Heart left ventricle (tissue), 13 donors: ENCODE results near the gene SLX4.

Experiments used
- CTCF ChIP-seq, 12 donors: fragments of 200-600 bp; sonication (generic) in 4 of 12; IDR thresholded peaks; one replicate each; pipeline versions ENCODE4 v1.5.0 to v1.8.0; 2018 to 2022; ENCODE audit warnings: antibody characterized with exemption in 12 of 12, mild to moderate bottlenecking in 5 of 12
- POLR2A ChIP-seq, 2 donors: fragments of 450-650 bp; IDR thresholded peaks; one replicate each; pipeline ENCODE4 v1.6.1; 2017; ENCODE audit warnings: antibody characterized with exemption in 2 of 2, mild to moderate bottlenecking in 2 of 2, moderate library complexity in 2 of 2
- donor health status: ischemic (EF 13 %, LVEDD 7.1; RV severe dilation, severe dysfunction).
- donor health status: DM: no; HTN: yes; CAD: no.
- donor health status: DM: no; HTN: no; CAD: no.
- donor health status: ischemic (EF 25% LVEDD 6.9; RV normal size, moderate dysfunction).
- donor health status: ischemic (EF 25% LVEDD 5.7; RV mildly dilated, moderate dysfunction).
- donor health status: ischemic (EF 35%, LVEDD 5.7; RV mildly dilated, moderate dysfunction).
- donor health status: nonischemic (EF 11% LVEDD 7.7; RV severe dilation, severe dysfunction).
- donor health status: DM: yes; HTN: yes; CAD: no.
- donor health status: PGD.
- donor health status: ischemic (EF 29% LVEDD 5.4; RV normal size, mild dysfunction).
- donor health status: nonischemic (EF 23%, LVEDD 6.1; RV moderate dilation, normal function).

GRCh38 chr16:3611146-3611975 is at the start of gene SLX4:
- TF ChIP-seq CTCF (IDR thresholded peaks at IDR 0.05) (peak in 2 of 12 donors; percentile 4 to 24), POLR2A (IDR thresholded peaks at IDR 0.05) (peak; percentile 55 to 92)
